Measurements from ENCODE around the gene MEIG1. TPM values are rescaled to one million over a fixed set of nuclear protein-coding genes. Genes with fewer than 3 reads are reported as not detected.
"Not testable (repeated sequence)": the region's sequence is repeated elsewhere in the genome, so short reads cannot be mapped to it uniquely, and the experiment has no call there.

Gene MEIG1
- total RNA-seq, 1 donor from 2014 or later: 0.44 TPM

DNA sequence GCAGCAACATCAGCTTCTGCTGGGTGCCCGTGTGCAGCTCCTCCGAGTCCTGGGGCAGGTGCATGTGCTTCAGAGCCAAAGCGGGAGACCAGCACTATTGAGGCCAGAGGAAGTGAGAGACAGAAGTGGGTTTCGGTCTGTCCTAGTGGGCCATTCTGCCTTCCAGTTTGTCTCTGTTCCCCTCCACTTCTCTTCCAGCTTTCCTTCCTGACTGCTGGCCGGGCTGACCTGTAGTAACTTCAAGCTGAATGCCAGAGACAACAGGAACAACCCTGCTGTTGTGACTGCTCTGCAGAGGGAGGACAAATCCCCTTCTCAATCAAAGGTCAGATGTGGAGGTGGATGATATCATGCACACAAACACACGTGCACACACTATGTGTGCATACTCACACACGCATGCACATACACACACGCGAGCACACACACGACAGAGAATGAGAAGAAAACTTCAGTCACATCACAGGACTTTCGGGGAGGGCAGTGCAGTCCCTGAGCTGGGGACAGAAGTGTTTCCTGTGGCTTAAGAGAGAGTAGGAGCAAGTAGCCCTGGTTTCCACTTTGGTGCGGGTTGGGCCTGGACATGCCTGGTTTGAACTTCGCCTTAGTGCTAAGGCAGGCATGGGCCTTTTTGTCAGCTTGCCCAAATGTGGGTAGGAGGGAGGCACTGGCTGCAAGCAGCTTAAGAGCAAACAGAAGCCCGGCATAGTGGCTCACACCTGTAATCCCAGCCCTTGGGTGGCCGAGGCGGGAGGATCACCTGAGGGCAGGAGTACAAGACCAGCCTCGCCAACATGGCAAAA, 16.8 kb upstream of the MEIG1 start:
- H3K27me3 Mint-ChIP-seq (ENCODE audit: insufficient read depth); intact Hi-C loops (cut with micrococcal nuclease); H3K9me3 Mint-ChIP-seq; DNase-seq (ENCODE audit: low spot score); H3K4me3 Mint-ChIP-seq: not testable (repeated sequence)
- H3K27ac Mint-ChIP-seq: peak overlapping the region; percentile 29
- H3K4me1 Mint-ChIP-seq (ENCODE audit: low read depth): peaks cover 14% of the 10 kb centered on the region
- H3K36me3 Mint-ChIP-seq (ENCODE audit: low read depth): peaks cover 28% of the 10 kb centered on the region

DNA sequence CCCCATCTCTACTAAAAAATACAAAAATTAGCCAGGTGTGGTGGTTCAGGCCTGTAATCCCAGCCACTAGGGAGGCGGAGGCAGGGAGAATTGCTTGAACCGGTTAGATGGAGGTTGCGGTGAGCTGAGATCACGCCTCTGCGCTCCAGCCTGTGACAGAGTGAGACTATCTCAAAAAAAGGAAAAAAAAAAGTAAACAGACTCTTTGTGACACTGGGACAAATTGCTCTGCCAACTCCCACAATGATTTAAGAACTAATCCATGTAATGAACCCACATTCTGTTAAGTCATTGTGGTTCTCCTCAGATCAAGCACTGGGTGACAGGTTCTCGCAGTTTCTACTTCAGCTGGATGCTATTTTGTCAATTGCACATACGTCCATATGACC, 16.2 kb upstream of the MEIG1 start:
- H3K4me3 Mint-ChIP-seq; H3K27ac Mint-ChIP-seq; H3K9me3 Mint-ChIP-seq; DNase-seq (ENCODE audit: low spot score); H3K27me3 Mint-ChIP-seq (ENCODE audit: insufficient read depth); intact Hi-C loops (cut with micrococcal nuclease): not testable (repeated sequence)
- Mint-ChIP-seq H3K36me3 (ENCODE audit: low read depth) (peaks cover 30% of the 10 kb centered on the region), H3K4me1 (ENCODE audit: low read depth) (peaks cover 14% of the 10 kb centered on the region)

DNA sequence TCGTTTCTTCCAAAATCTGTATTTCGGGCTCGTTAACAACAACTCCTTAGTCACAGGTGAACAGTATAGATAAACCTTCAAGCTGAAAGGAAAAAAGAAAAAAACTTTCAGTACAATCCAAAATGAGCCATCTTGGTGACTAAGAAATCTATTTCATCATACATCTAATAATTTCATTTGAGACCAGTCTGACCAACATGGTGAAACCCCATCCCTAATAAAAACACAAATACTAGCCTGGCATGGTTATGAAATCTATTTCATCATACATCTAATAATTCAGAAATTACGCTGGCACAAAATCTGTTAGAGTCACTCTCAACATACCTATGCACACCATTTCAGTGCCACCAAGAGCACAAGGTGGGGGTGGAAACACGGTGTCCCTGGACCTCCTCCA, 14.1 kb upstream of the MEIG1 start:
- no peaks in the 10 kb centered on the region for H3K9me3 Mint-ChIP-seq
- no peak for DNase-seq (ENCODE audit: low spot score)
- intact Hi-C loops (cut with micrococcal nuclease): no loop called here
- no peak overlapping the region for H3K4me3 Mint-ChIP-seq
- no peak overlapping the region for H3K27ac Mint-ChIP-seq
- H3K27me3 Mint-ChIP-seq (ENCODE audit: insufficient read depth): no peaks in the 10 kb centered on the region
- H3K36me3 Mint-ChIP-seq (ENCODE audit: low read depth): peaks cover 36% of the 10 kb centered on the region
- peaks cover 20% of the 10 kb centered on the region for H3K4me1 Mint-ChIP-seq (ENCODE audit: low read depth)

DNA sequence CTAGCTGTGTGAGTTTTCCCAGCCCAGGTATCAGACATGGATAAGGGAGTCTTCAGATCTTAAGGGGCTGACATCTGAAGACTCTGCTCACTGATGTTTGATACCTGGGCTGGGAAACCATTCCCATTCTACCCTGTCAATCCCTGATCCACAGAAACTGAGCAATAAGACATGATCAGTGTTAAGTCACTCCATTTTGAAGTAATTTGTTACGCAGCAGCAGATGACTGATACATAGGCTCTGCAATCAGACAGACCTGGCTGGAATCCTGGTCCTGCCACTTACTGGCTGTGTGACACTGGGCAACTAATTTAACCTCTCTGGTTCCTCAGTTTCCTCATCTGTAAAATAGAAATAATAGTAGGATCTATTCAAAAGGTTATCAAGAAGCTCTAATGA, 11.9 kb upstream of the MEIG1 start:
- H3K4me3 Mint-ChIP-seq: no peak overlapping the region
- H3K4me1 Mint-ChIP-seq (ENCODE audit: low read depth): peaks cover 34% of the 10 kb centered on the region
- DNase-seq (ENCODE audit: low spot score): no peak
- no peak overlapping the region for H3K27ac Mint-ChIP-seq
- H3K9me3 Mint-ChIP-seq: no peaks in the 10 kb centered on the region
- intact Hi-C loops (cut with micrococcal nuclease): no loop called here
- peaks cover 43% of the 10 kb centered on the region for H3K36me3 Mint-ChIP-seq (ENCODE audit: low read depth)
- H3K27me3 Mint-ChIP-seq (ENCODE audit: insufficient read depth): no peaks in the 10 kb centered on the region

DNA sequence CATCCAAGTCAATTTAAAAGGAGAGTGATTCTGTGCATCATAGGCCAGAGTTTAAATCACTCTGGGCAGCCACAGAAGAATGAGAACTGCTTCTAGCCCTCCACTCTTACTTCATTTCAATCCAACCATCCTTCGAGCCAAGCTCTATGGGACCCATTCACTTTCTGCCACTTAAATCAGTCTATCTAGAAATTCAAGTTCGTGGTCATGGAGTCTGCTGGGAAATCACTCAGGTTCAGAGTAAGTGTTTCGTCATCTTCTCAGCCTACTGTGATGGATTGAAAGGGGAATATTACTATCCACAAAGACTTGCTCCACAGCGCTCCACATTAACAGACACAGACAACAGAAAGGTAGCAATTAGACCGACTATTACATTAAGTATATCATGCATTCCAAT, 9.9 kb upstream of the MEIG1 start:
- H3K9me3 Mint-ChIP-seq: no peaks in the 10 kb centered on the region
- no peaks in the 10 kb centered on the region for H3K27me3 Mint-ChIP-seq (ENCODE audit: insufficient read depth)
- H3K36me3 Mint-ChIP-seq (ENCODE audit: low read depth): peaks cover 39% of the 10 kb centered on the region
- H3K4me3 Mint-ChIP-seq: no peak overlapping the region
- H3K4me1 Mint-ChIP-seq (ENCODE audit: low read depth): peaks cover 45% of the 10 kb centered on the region
- H3K27ac Mint-ChIP-seq: peak overlapping the region; percentile 63
- intact Hi-C loops (cut with micrococcal nuclease): no loop called here
- no peak for DNase-seq (ENCODE audit: low spot score)

DNA sequence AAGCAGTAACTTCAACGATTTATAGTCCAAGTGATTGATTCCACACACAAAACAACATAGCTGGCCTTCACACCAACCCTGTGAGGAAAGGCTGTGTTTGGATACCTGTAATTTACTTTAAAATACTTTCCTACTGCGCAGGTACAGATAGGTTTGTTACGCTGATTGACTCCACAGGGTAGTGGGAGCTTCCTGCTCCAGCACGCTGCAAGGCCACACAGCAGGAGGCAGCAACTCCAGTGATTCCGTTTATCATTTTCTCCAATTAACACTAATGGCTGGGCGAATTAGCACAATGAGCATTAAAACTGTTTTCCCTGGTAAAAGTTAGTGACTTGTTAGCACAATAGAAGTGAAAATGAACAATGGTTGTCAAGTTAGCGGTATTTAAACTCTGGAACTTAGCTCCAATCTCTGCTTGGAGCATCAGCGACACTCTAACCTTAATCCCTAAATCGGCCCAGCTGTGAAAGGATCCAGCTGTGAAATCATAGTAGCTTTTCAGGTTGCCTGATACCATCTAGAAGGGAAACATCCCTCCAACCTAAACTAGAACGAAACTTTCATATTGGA, 6.3 kb upstream of the MEIG1 start:
- H3K36me3 Mint-ChIP-seq (ENCODE audit: low read depth): peaks cover 24% of the 10 kb centered on the region
- H3K9me3 Mint-ChIP-seq: no peaks in the 10 kb centered on the region
- DNase-seq (ENCODE audit: low spot score): no peak
- H3K4me3 Mint-ChIP-seq: peak overlapping the region; percentile 94
- peak overlapping the region; percentile 95 for H3K27ac Mint-ChIP-seq
- intact Hi-C loops (cut with micrococcal nuclease): loop anchor here (5.0 to 10.0 kb wide), 3 partner anchors 306 to 1608 kb away; partner anchors contain the start of gene SEPHS1
- H3K27me3 Mint-ChIP-seq (ENCODE audit: insufficient read depth): no peaks in the 10 kb centered on the region
- peaks cover 55% of the 10 kb centered on the region for H3K4me1 Mint-ChIP-seq (ENCODE audit: low read depth)

DNA sequence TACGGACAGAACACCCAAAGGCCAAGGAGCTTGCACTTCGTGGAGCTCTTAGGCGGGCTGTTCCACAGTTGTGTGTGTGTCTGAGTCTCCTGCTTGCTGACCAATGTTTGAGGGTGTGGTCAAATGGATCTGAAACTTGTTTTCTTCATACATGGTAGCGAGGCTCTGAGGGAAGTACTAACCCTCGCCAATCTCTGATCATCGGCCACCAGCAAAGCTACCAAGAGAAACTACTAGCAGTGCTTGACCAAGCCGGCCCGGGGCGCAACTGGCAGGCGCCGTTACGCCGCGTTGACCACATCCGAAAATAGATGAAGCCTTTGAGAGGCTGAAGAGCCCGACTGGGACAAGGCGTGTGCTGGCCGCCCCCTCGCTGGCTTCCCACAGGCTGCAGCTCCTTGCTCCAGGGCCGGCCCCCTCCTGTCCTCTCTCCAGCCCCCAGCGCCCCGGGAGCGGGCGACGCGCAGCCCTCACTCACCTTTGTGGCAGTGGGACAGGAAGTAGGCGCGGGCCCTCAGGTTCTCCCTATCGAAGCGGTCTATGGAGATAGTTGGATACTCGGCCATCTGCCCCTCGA, 5.7 kb upstream of the MEIG1 start:
- DNase-seq (ENCODE audit: low spot score): peak; percentile 9
- peak overlapping the region; percentile 95 for H3K27ac Mint-ChIP-seq
- H3K27me3 Mint-ChIP-seq (ENCODE audit: insufficient read depth): no peaks in the 10 kb centered on the region
- H3K4me1 Mint-ChIP-seq (ENCODE audit: low read depth): peaks cover 58% of the 10 kb centered on the region
- intact Hi-C loops (cut with micrococcal nuclease): loop anchor here (5.0 to 10.0 kb wide), 3 partner anchors 306 to 1609 kb away; partner anchors contain the start of gene SEPHS1
- H3K9me3 Mint-ChIP-seq: no peaks in the 10 kb centered on the region
- peaks cover 18% of the 10 kb centered on the region for H3K36me3 Mint-ChIP-seq (ENCODE audit: low read depth)
- peak overlapping the region; percentile 94 for H3K4me3 Mint-ChIP-seq

DNA sequence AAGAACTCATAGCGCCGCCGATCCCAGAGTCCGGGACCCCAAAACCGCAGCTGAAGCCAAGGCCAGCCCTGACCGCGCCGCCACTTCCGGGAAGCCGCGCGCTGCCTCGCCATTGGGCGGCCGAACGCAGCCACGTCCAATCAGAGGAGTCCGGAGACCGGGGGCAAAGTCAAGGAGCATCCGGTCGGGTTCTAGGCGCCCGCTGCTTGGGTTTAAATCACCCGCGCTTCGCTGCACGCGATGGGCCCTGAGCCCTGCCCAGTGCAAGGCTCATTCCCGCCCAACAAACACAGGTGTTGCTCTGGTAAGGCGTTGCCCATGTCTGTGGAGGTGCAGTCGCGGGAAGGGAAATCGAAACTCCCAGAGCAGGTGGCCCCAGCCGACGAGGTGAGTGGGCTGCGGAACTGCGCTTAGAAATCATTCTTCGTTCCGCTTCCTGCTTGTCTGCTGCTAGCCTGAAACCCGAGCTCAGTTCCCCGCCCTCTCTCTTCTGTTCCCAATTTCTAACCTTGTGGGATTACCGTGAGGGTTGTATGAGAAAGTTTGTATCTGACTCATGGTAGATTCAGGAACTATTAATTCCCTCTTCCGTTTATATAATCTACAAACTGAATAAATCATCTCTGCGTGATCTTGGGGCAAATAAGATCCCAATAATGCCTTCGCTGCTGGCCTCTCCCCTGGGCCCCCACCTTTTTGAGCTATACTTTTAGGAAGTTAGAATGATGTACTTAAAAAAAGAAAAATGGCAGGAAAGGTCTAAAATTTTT, 5.0 kb upstream of the MEIG1 start, which contains the start of gene DCLRE1C:
DCLRE1C (minus strand) TSS at position 96 of the 770 bp plus-strand sequence; CDS start at position 10, 86 bp downstream.
- no peaks in the 10 kb centered on the region for H3K27me3 Mint-ChIP-seq (ENCODE audit: insufficient read depth)
- intact Hi-C loops (cut with micrococcal nuclease): loop anchor here (1.0 to 10.0 kb wide), 7 partner anchors 76 to 1609 kb away; partner anchors contain the start of genes CDNF, HSPA14, MSANTD7 and RPP38
- DNase-seq (ENCODE audit: low spot score): peak; percentile 89
- peaks cover 57% of the 10 kb centered on the region for H3K4me1 Mint-ChIP-seq (ENCODE audit: low read depth)
- peaks cover 15% of the 10 kb centered on the region for H3K36me3 Mint-ChIP-seq (ENCODE audit: low read depth)
- H3K4me3 Mint-ChIP-seq: peak within 1 kb of the TSS; percentile 94
- peak within 1 kb of the TSS; percentile 95 for H3K27ac Mint-ChIP-seq
- no peaks in the 10 kb centered on the region for H3K9me3 Mint-ChIP-seq

DNA sequence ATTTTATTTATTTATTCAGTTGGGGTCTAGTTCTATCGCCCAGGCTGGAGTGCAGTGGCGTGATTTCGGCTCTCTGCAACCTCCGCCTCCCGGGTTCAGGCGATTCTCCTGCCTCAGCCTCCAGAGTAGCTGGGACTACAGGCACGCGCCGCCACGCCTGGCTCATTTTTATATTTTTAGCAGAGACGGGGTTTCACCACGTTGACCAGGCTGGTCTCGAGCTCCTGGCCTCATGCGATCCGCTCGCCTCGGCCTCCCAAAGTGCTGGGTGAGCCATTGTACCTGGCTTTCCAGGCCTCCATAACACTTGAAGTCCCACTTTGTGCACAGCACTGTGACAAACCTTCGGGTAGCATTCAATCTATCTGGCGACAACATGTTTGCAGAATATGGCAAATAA, 4.3 kb upstream of the MEIG1 start:
- peak overlapping the region; percentile 94 for H3K4me3 Mint-ChIP-seq
- peaks cover 51% of the 10 kb centered on the region for H3K4me1 Mint-ChIP-seq (ENCODE audit: low read depth)
- peak overlapping the region; percentile 95 for H3K27ac Mint-ChIP-seq
- intact Hi-C loops (cut with micrococcal nuclease): loop anchor here (1.0 to 10.0 kb wide), 8 partner anchors 77 to 1610 kb away; partner anchors contain the start of genes CDNF, HSPA14, MSANTD7 and RPP38
- H3K36me3 Mint-ChIP-seq (ENCODE audit: low read depth): peaks cover 12% of the 10 kb centered on the region
- no peak for DNase-seq (ENCODE audit: low spot score)
- no peaks in the 10 kb centered on the region for H3K9me3 Mint-ChIP-seq
- H3K27me3 Mint-ChIP-seq (ENCODE audit: insufficient read depth): no peaks in the 10 kb centered on the region

DNA sequence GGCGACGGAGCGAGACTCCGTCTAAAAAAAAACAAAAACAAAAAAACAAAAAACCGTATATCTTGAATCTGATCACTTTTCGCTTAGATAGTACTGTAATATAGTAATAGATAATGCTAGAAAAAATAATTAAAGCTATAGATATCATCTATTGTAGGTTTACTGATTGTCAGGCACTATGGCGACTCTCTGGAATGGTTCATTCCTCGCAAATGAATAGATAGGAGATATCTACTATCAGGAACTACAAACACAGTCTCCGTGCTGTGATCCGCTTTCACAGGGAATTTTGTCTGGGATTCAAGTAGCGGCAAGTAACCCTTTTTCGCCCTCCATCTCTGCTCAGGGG, 342 bp upstream of the MEIG1 start:
- peak overlapping the region; percentile 95 for H3K27ac Mint-ChIP-seq
- no peak for DNase-seq (ENCODE audit: low spot score)
- intact Hi-C loops (cut with micrococcal nuclease): loop anchor here (1.0 to 10.0 kb wide), 8 partner anchors 81 to 1614 kb away; partner anchors contain the start of genes CDNF, HSPA14, MSANTD7 and NMT2
- no peaks in the 10 kb centered on the region for H3K36me3 Mint-ChIP-seq (ENCODE audit: low read depth)
- H3K4me3 Mint-ChIP-seq: peak overlapping the region; percentile 97
- peaks cover 25% of the 10 kb centered on the region for H3K4me1 Mint-ChIP-seq (ENCODE audit: low read depth)
- no peaks in the 10 kb centered on the region for H3K9me3 Mint-ChIP-seq
- H3K27me3 Mint-ChIP-seq (ENCODE audit: insufficient read depth): no peaks in the 10 kb centered on the region

DNA sequence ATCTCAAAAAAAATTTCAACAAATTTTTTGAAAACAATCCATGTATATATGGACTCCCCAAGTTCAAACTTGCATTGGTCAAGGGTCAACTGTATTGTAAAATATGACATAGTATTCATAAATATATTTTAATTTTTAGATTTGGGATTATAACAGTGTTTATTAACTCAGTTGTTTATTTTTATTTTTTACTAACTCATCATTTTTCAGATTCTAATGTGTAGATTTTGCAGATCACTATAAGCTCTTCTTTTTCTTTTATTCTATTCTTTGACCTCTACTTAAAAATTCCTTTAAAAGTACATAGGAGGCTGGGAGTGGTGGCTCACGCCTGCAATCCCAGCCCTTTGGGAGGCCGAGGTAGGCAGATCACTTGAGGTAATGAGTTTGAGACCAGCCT, 8.7 kb downstream of the MEIG1 start:
- peaks cover 5% of the 10 kb centered on the region for H3K27me3 Mint-ChIP-seq (ENCODE audit: insufficient read depth)
- no peak overlapping the region for H3K4me3 Mint-ChIP-seq
- H3K27ac Mint-ChIP-seq: no peak overlapping the region
- H3K36me3 Mint-ChIP-seq (ENCODE audit: low read depth): no peaks in the 10 kb centered on the region
- no peaks in the 10 kb centered on the region for H3K9me3 Mint-ChIP-seq
- intact Hi-C loops (cut with micrococcal nuclease): no loop called here
- no peaks in the 10 kb centered on the region for H3K4me1 Mint-ChIP-seq (ENCODE audit: low read depth)
- DNase-seq (ENCODE audit: low spot score): no peak

DNA sequence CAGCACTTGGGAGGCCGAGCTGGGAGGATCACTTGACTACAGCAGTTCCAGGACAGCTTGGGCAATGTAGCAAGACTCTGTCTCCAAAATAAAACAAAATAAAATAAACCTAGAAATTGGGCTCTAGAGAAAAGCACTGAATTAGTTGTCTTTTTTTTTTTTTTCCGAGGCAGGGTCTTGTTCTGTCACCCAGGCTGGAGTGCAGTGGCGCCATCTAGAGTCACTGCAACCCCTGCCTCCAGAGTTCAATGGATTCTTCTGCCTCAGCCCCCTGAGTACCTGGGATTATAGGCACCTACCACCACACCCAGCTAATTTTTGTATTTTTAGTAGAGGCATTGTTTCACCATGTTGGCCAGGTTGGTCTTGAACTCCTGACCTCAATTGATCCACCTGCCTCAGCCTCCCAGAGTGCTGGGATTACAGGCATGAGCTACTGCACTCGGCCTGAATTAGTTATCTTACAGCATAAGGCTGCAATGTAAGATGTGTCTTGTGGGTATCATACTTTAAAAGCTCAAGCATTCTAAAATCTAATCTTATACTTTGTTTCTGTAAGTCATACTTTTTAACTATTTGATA, 12.8 kb downstream of the MEIG1 start:
- H3K9me3 Mint-ChIP-seq: no peaks in the 10 kb centered on the region
- no peak overlapping the region for H3K4me3 Mint-ChIP-seq
- no peak overlapping the region for H3K27ac Mint-ChIP-seq
- H3K4me1 Mint-ChIP-seq (ENCODE audit: low read depth): no peaks in the 10 kb centered on the region
- H3K27me3 Mint-ChIP-seq (ENCODE audit: insufficient read depth): peaks cover 5% of the 10 kb centered on the region
- no peaks in the 10 kb centered on the region for H3K36me3 Mint-ChIP-seq (ENCODE audit: low read depth)
- peak; percentile 36 for DNase-seq (ENCODE audit: low spot score)
- intact Hi-C loops (cut with micrococcal nuclease): loop anchor here (1.0 to 2.0 kb wide), 2 partner anchors 473 to 775 kb away; no protein-coding TSS in a partner anchor

All from activated T-helper 1 cell treated with anti-CD3 and anti-CD28 coated beads, Interleukin-12 subunit alpha, Interleukin-12 subunit beta, Interleukin-2, Interleukin-4 antibody, amounts not matched to agents 30 ng/mL and 10 ng/mL and 1 ng/mL, durations not matched to agents 14 hours and 24 hours and 36 hours (primary cell).